KG1 (cell line): Measurements from ENCODE around the gene UNC45A.

ENCODE experiments used
- DNase-seq: peaks from one replicate; lab custom pipeline; 2025; lab: John Stamatoyannopoulos, UW

The UNC45A gene

DNA sequence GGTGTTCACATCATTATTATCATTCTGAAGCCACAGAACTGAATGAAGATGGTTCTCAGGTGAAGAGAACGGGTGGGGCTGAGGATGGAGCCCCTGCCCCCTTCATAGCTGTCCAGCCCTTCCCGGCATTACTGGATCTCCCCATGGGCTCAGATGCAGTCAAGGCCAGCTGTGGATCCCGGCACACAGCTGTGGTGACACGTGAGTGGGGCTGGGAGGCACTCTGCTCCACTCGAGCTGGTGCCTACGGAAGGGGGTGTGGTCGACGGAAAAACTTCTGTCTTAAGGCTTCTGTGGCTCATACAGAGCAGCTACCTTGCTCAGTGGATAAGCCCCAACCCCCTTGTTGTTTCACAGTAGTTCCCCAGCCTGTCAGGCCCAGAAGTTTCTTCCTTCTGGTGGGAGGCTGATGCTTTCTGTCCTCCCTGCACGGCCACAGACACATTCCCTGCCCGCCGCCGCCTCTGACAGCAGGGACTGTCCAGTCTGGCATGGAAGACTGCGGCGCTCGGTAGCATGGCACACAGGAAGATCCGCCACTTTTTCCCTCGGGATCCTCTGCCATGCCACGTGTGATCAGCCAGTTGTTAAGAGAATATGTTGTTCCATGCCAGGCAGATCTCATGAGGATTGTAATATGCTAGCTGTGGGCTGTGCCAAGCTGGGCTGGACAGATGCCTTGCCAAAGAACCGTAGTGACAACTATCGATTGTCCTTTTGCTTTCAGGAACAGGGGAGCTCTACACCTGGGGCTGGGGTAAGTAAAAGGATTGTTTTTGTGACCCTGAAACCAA is 25.4 kb downstream of the UNC45A start:
- no peak for DNase-seq

- DNase-seq: no peak
Measured at GRCh38 chr15:90962021-90962420, 26.9 kb downstream of the UNC45A start.

DNA sequence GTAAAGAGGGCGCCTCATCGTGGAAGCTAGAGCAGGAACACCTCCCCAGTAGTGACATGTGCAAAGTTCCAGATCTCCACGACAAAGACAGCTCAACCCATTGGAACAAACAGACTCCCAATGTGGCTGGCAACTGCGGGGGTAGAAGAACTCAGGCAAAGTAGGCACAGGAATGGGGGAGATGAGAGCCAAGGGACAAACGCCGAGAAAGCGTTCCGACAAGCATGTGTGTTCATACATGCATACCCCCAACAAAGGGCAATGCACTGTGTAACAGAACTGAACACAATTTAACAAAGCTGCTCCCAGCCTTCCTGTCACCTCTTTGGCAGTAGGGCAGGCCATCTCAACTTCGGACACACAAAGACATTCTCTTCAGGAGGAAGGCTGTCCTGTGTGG is 31.2 kb downstream of the UNC45A start:
- no peak for DNase-seq

- no peak for DNase-seq
Measured at GRCh38 chr15:90967206-90967605, 32.1 kb downstream of the UNC45A start.

GRCh38 chr15:90968434-90968833 is 33.3 kb downstream of the UNC45A start:
- DNase-seq: no peak

GRCh38 chr15:90970274-90970673 is 35.2 kb downstream of the UNC45A start:
- no peak for DNase-seq

GRCh38 chr15:90972133-90972532 is 37.0 kb downstream of the UNC45A start:
- DNase-seq: no peak

- DNase-seq: no peak
Measured at GRCh38 chr15:90974216-90974615, 39.1 kb downstream of the UNC45A start.

DNA sequence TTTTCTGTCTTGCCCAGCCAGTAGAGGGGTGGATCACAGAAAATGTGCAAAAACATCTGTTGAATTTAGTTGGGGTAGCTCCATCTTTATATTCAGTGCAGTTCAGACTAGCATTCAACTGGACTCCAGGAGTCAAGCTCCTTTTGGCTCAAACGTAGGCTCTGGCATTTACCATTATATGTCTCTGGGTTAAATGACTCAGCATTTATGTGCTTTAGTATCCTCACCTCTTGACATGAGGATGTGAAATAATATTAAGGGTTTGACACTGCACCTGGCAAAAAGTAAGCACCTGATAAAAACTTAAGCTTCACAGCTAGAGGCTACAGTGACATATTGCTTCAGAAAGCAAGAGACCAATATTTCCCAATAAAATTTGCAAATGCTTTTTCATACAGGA is 44.5 kb downstream of the UNC45A start:
- DNase-seq: no peak

DNA sequence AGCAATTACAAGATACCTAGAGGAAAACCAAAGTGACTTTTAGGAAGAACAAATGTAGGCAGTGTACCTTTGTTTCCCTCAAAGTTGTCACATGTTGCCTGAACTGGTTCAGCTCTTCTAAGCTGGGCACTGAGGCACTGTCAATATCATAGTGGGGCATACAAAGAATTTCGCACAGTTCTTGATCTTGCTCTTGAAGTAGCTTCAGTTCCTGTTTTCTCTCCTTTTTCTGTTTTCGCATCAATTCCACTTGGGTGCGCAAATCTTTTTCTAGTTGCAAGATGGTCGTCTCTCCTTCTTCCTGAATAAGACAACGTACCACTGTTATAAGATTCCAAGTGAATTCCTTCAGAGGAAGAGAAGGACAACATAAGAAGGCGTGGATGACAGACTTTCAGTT is 46.6 kb downstream of the UNC45A start:
- DNase-seq: no peak

DNA sequence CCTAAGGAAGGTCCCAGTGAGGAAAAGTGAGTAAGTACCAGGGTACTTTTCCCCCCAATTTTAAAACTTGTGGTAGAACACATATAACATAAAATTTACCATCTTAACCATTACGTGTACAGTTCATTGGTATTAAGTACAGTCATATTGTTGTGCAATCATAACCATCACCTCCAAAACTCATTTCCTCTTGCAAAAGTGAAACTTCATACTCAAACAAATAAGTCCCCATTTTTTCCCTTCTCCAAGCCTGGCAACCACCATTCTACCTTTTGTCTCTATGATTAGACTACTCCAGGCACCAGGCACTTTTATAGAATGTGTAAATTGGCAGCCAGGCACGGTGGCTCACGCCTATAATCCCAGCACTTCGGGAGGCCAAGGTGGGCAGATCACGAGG is 47.0 kb downstream of the UNC45A start:
- no peak for DNase-seq

GRCh38 chr15:90986790-90987507 is 51.9 kb downstream of the UNC45A start:
- DNase-seq: no peak

- DNase-seq: no peak
Measured at GRCh38 chr15:90987561-90988141, 52.6 kb downstream of the UNC45A start.

DNA sequence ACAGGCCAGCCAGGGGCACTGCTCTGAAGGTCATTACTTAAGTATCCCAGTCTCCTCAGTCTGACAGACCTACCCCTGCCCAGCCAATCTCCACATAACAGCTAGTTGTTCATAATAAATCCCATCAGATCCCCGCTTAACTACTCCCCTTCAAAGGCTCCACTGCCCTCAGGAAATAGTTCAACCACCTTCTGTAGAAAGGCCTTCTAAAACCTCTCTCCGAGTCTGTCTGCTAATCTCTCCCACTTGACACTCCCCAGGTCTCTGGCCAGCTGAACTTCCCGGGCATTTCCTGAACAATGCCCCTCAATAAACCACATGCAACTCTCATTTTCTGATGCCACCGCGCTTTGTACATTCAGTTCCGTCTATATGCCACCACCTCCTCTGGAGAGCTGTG is 53.2 kb downstream of the UNC45A start:
- no peak for DNase-seq

GRCh38 chr15:90989040-90989768 is 54.1 kb downstream of the UNC45A start:
- no peak for DNase-seq

DNA sequence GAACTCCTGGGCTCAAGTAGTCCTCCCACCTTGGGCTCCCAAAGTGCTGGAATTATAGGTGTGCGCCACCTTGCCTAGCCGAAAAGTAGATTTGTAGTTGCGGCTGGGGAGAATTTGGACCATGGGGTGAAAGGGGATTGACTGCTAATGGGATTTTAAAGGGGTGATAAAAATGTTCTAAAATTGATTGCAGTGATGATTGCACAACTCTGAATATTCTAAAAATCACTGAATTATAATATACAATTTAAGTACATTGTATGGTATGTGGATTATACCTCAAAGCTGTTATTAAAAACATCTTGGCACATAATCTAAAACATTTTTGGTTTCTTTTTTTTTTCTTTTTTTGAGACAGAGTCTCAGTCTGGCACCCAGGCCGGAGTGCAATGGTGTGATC is 55.4 kb downstream of the UNC45A start:
- no peak for DNase-seq

DNA sequence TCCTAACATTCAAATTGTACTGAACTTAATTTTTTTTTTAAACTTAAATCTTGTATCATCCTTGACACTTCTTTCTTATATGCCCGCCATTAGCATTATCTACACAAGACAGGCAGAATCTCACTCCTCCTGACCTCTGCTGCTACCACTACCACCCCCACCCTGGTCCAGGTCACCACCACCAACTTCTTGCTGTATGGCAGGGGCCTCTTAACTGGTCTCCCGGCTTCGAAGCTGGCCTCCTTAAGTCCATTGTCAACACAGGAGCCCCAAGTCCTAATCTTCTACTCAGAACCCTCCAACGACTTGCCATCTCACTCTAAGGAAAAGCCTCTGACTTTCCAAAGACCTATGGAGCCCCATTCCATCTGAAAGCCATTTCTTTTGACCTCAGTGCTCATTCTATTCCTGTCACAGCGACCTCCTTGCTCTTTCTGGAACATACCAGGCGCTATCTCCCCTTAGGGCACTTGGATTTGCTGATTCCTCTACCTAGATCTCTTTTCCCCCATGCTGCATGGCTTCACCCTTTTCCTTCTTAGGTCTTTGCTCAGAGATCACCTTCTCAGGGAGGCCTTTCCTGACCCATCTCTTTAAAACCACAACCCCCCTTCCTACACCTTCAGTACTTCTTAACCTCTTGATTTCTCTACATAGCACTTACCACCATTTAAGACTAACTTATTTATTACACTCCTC is 56.7 kb downstream of the UNC45A start:
- DNase-seq: no peak

DNA sequence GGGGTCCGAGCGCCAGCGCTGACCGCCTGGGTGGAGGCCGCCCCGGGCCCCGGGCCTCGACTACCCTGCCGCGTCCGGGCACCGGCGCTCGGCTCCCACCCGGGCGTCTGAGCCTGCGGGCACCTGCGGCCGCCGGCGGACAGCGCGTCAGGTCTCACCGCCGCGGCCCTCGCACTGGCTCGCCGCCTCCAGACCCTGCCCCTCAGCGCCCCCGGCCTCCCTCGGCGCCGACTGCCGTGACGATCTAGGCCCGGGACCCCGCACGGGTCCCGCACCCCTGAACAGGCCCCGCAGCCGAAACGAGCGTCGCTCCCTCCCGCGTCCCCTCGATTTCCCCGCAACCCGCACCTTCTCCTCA is 59.0 kb downstream of the UNC45A start:
- DNase-seq: no peak

GRCh38 chr15:90994417-90995311 is 59.6 kb downstream of the UNC45A start, which contains the start of gene PRC1:
Gene PRC1 (minus strand): TSS chr15:90994535. CDS start chr15:90994417, 118 bp downstream.
- DNase-seq: peak; percentile 93

DNA sequence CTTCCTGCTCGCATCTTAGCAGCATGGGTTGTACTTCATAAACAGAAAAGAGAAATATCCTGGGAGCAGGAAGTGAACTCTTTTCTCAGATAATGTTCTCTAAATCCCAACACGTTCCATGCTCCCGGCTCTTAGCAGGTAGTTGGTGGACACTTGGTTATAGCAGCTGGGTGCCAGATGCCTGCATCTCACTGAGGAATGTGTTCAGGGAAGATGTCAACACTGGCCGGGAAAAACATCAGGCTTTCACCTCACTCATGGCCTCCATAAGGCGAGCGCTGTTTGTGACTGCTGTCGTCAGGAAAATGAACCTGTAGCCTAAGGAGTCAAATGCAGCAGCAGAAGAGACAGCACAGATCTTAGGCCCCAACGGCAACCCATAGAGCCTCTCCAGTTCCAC is 63.7 kb downstream of the UNC45A start:
- no peak for DNase-seq

DNA sequence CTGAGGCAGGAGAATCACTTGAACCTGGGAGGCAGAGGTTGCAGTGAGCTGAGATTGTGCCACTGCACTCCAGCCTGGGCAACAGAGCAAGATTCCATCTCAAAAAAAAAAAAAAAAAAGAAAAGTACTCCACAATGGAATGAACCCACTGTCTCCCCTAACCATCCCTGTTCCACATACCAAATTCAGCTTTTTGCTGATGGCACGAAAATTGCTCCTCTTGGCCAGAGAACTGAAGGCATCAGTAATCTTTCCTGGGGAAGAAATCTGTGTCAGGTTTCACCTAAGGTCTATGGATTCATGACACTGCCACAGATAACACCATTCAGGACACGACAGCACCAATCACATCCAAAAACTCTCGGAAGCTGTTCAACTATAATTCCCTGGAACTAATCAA is 66.1 kb downstream of the UNC45A start:
- no peak for DNase-seq
